Vagina (tissue), 2 donors: ENCODE data around the gene FBXL7.

ENCODE experiments used
- POLR2AphosphoS5 ChIP-seq, 2 donors: sonication (generic); formaldehyde crosslinking; IDR thresholded peaks; one replicate each; pipeline ENCODE4 v1.9.0; 2017; ENCODE audit warnings: antibody characterized with exemption in 2 of 2, mild to moderate bottlenecking in 2 of 2, low read depth in 1 of 2; ENCODE audit not compliant: insufficient read depth in 1 of 2
- TF ChIP-seq, protein P1 (sequence below), 3 experiments: fragments of 450-650 bp in 2 of 3; fragments of 200-600 bp in 1 of 3; sonication (generic) in 1 of 3; IDR thresholded peaks; one replicate each; pipeline ENCODE4 v1.5.1; 2017 to 2019; ENCODE audit warnings: antibody characterized with exemption in 3 of 3, mild to moderate bottlenecking in 2 of 3, moderate library complexity in 2 of 3

DNA sequence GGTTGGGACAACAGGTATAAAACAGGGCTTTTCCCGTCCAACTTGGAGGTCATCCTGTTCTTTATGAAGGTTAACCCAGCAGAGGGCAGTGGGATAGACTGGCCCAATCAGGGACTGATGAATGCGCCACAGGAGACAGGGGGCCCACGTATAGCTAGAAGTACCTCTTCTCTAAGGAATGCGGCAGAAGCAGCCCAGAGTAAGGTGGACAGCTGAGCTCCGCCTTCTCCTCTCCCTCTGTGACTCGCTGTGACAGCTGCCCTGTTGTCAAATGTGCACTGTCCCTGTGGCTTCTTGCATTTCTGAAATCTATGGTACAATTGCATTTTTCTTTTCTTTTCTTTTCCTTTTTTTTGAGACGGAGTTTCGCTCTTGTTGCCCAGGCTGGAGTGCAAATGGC is 306.6 kb downstream of the FBXL7 start:
- TF ChIP-seq, protein P1, sequence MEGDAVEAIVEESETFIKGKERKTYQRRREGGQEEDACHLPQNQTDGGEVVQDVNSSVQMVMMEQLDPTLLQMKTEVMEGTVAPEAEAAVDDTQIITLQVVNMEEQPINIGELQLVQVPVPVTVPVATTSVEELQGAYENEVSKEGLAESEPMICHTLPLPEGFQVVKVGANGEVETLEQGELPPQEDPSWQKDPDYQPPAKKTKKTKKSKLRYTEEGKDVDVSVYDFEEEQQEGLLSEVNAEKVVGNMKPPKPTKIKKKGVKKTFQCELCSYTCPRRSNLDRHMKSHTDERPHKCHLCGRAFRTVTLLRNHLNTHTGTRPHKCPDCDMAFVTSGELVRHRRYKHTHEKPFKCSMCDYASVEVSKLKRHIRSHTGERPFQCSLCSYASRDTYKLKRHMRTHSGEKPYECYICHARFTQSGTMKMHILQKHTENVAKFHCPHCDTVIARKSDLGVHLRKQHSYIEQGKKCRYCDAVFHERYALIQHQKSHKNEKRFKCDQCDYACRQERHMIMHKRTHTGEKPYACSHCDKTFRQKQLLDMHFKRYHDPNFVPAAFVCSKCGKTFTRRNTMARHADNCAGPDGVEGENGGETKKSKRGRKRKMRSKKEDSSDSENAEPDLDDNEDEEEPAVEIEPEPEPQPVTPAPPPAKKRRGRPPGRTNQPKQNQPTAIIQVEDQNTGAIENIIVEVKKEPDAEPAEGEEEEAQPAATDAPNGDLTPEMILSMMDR (IDR thresholded peaks at IDR 0.05) = no peak
- TF ChIP-seq POLR2AphosphoS5 (IDR thresholded peaks at IDR 0.05; ENCODE audit: insufficient read depth in 1 of 2, low read depth in 1 of 2) = no peak
